NCI-H82 (cell line): ENCODE data around the gene FOXL3.

Experiments used
- DNase-seq: peaks from one replicate; lab custom pipeline; 2025; lab: John Stamatoyannopoulos, UW

FOXL3 gene

GRCh38 chr7:338295-339061, 48.5 kb downstream of the FOXL3 start:
- no peak for DNase-seq

- DNase-seq: no peak
Observed at GRCh38 chr7:339062-339342, 49.0 kb downstream of the FOXL3 start.

- no peak for DNase-seq
Observed at GRCh38 chr7:339696-340095, 49.7 kb downstream of the FOXL3 start.

- no peak for DNase-seq
Observed at GRCh38 chr7:340200-340937, 50.4 kb downstream of the FOXL3 start.
